Femur (tissue), 1 donor: ENCODE results near the gene PTK6.
"Not testable (repeated sequence)": the region's sequence is repeated elsewhere in the genome, so short reads cannot be mapped to it uniquely, and the experiment has no call there.

Experiments used
- DNase-seq: peaks from one replicate; pipeline ENCODE4 v3.0.0-alpha.2; 2017

The PTK6 gene

GRCh38 chr20:63536997-63537524 lies at the start of gene PTK6:
PTK6 (minus strand) TSS chr20:63537376; CDS start chr20:63537314, 62 bp downstream.
- no peak for DNase-seq

GRCh38 chr20:63586797-63587196 lies 49.6 kb upstream of the PTK6 start:
- no peak for DNase-seq

GRCh38 chr20:63585616-63586565 lies 48.7 kb upstream of the PTK6 start:
- DNase-seq, result no peak

- DNase-seq, result no peak
Observed at GRCh38 chr20:63582382-63583063, 45.3 kb upstream of the PTK6 start.

- no peak for DNase-seq
Observed at GRCh38 chr20:63580796-63581461, 43.8 kb upstream of the PTK6 start.

- DNase-seq, result no peak
Observed at GRCh38 chr20:63579017-63579694, 42.0 kb upstream of the PTK6 start.

GRCh38 chr20:63578224-63579016 lies 41.2 kb upstream of the PTK6 start:
- DNase-seq, result no peak

- peak; percentile 35 for DNase-seq
Observed at GRCh38 chr20:63577317-63577894, 40.2 kb upstream of the PTK6 start.

- DNase-seq, result no peak
Observed at GRCh38 chr20:63576311-63576710, 39.1 kb upstream of the PTK6 start.

GRCh38 chr20:63574829-63575743 lies 37.9 kb upstream of the PTK6 start:
- no peak for DNase-seq

GRCh38 chr20:63574156-63574828 lies 37.1 kb upstream of the PTK6 start, which contains the start of gene HELZ2:
HELZ2 (minus strand) TSS chr20:63574239; CDS start chr20:63572385, 1,854 bp downstream.
- peak; percentile 92 for DNase-seq

- DNase-seq, result no peak
Observed at GRCh38 chr20:63573647-63574131, 36.5 kb upstream of the PTK6 start.

- no peak for DNase-seq
Observed at GRCh38 chr20:63572788-63573646, 35.8 kb upstream of the PTK6 start.

- DNase-seq, result no peak
Observed at GRCh38 chr20:63572071-63572787, 35.1 kb upstream of the PTK6 start.

- DNase-seq, result not testable (repeated sequence)
Observed at GRCh38 chr20:63571087-63571478, 33.9 kb upstream of the PTK6 start.

- DNase-seq, result no peak
Observed at GRCh38 chr20:63570281-63571086, 33.3 kb upstream of the PTK6 start.
